Stimulated activated CD4-positive, alpha-beta T cell treated with anti-CD3 and anti-CD28 coated beads, Interleukin-4, amount 100 ng/mL, for 4 hours (primary cell): Measurements from ENCODE around the gene GPHB5.
"Not testable (repeated sequence)": the region's sequence is repeated elsewhere in the genome, so short reads cannot be mapped to it uniquely, and the experiment has no call there.

Experiments
- DNase-seq, 2 experiments: peaks; one replicate each; pipeline ENCODE4 v3.0.0-alpha.2; 2020

GPHB5 gene

GRCh38 chr14:63292805-63293204 is 25.9 kb downstream of the GPHB5 start:
- no peak for DNase-seq

GRCh38 chr14:63290741-63291430 is 27.8 kb downstream of the GPHB5 start:
- no peak for DNase-seq

- DNase-seq, result no peak
Measured at GRCh38 chr14:63288853-63289252, 29.9 kb downstream of the GPHB5 start.

- no peak for DNase-seq
Measured at GRCh38 chr14:63287666-63288483, 30.9 kb downstream of the GPHB5 start.

- DNase-seq, result no peak
Measured at GRCh38 chr14:63286071-63286470, 32.7 kb downstream of the GPHB5 start.

- no peak for DNase-seq
Measured at GRCh38 chr14:63283884-63284248, 34.9 kb downstream of the GPHB5 start.

- DNase-seq, result no peak
Measured at GRCh38 chr14:63282997-63283883, 35.5 kb downstream of the GPHB5 start.

GRCh38 chr14:63279933-63280332 is 38.8 kb downstream of the GPHB5 start:
- DNase-seq, result not testable (repeated sequence)

GRCh38 chr14:63277591-63278183 is 41.0 kb downstream of the GPHB5 start:
- DNase-seq, result no peak

- no peak for DNase-seq
Measured at GRCh38 chr14:63276492-63277342, 42.0 kb downstream of the GPHB5 start.

GRCh38 chr14:63276016-63276415 is 42.7 kb downstream of the GPHB5 start:
- no peak for DNase-seq

- DNase-seq, result no peak
Measured at GRCh38 chr14:63275611-63276010, 43.1 kb downstream of the GPHB5 start.

- no peak for DNase-seq
Measured at GRCh38 chr14:63273717-63274655, 44.7 kb downstream of the GPHB5 start.

- no peak for DNase-seq
Measured at GRCh38 chr14:63273129-63273528, 45.6 kb downstream of the GPHB5 start.

- no peak for DNase-seq
Measured at GRCh38 chr14:63269561-63270225, 49.0 kb downstream of the GPHB5 start.

GRCh38 chr14:63268771-63269170 is 50.0 kb downstream of the GPHB5 start:
- DNase-seq, result no peak

- no peak for DNase-seq
Measured at GRCh38 chr14:63267171-63267570, 51.6 kb downstream of the GPHB5 start.

- no peak for DNase-seq
Measured at GRCh38 chr14:63266106-63266505, 52.6 kb downstream of the GPHB5 start.
